Measurements from ENCODE around the gene HGFAC.

Gene HGFAC

DNA sequence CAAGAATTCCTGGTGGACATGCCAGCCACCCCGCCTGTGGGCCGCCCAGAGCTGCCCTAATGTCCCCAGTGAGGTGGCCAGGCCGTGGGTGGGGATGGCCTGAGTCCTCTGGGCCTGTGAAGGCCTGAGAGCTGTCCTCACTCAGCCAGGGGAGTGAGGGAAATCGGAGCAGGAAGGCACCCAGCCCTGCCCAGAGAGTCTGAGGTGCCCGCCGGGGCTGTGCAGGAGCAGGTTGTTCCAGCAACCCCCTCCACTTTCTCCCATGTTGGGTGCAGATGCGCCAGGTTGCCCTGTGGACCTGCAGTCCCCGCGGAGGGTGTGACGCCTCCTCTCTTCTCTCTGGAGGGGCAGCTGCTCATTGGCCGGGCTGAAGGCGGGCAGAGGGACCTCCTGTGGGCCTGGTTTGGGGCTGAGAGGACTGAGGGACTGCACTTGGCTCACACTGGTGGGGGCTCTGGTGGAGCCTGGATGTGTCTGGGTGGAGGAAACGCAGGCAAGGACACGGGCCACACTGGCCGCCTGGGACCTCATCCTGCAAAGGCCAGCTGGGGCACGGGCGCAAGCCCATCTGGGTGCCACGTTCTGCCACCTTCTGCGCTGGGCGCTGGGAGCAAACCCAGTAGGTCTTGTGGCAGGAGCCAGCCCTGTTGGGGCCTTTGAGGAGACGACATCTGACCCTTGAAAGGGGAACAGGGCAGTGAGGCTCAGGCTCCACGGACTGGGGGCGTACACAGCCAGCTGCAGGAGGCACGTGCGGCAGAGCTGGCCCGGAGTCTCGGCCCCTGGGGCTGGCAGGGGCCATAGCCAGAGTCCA, 35.4 kb downstream of the HGFAC start:
- DNase-seq: no peak

DNA sequence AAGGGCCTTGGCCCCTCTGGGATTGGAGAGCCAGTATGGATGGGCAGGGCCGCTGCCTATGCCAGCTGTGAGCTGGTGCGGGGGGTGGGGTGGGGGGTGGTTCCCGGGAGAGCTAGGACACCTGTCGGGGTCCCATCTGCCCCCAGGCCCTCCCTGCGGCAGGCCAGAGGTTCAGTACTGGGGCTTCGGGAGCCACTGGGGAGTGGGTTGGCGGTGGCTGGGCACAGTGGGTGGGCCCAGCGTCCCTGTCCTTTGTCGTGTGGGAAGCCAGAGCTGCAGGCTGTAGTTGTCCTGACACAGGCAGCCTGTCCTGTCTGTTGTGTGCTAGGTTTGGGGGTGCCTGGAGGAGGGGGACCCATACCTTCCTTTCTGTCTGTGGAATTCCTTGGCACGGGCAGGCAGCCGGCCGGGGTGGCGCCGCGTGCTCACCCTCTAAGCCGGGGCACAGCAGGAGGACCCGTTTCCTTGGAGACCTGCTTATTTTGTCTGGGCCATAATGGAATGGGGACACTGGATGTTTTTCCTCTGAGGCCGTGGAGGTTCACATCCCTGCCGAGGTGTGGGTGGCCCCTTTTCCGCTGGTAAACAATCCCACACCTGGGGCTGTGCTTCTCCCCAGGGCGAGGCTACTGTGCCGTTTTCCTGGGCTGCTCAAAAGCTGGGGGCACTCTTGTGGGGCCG, 36.1 kb downstream of the HGFAC start:
- DNase-seq: no peak

DNA sequence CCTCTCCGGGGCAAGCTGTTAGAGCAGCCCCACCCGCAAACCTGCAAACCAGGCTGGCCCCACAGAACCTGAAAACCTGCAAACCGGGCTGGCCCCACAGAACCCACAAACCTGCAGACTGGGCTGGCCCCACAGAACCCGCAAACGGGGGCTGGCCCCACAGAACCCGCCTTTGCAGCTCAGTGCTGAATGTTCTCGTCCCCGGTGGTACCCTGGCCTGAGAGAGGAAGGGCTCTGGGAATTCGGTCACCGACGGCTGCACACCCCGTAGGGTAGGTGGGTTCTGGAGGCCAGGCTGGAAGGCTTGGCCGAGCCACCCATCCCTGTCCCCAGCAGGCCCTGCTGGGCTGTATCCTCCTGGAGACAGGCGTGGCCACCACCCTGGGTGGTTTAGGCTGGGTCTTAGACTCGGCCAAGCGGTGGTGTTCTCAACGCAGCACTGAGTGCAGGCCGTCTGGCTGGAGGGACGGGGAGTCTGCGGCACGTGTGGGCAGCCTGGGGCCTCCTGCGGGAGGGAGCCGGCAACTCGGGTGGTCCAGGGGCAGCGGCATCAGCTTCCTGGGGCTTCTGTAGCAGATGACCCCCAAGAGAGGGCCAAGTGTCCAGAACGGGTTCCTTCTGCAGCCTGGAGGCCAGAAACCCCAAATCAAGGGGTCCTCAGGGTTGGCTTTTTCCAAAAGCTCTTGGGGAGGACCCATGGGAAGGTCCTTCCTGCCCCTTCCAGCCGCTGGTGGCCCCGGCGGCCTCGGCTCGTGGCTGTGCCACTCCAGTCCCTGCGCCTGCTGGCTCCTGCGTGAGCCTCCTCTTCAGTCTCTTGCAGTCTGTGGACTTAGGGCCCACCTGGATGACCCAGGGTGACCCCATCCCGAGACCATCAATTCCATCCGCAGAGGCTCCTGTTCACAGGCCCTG, 36.9 kb downstream of the HGFAC start:
- DNase-seq: no peak

DNA sequence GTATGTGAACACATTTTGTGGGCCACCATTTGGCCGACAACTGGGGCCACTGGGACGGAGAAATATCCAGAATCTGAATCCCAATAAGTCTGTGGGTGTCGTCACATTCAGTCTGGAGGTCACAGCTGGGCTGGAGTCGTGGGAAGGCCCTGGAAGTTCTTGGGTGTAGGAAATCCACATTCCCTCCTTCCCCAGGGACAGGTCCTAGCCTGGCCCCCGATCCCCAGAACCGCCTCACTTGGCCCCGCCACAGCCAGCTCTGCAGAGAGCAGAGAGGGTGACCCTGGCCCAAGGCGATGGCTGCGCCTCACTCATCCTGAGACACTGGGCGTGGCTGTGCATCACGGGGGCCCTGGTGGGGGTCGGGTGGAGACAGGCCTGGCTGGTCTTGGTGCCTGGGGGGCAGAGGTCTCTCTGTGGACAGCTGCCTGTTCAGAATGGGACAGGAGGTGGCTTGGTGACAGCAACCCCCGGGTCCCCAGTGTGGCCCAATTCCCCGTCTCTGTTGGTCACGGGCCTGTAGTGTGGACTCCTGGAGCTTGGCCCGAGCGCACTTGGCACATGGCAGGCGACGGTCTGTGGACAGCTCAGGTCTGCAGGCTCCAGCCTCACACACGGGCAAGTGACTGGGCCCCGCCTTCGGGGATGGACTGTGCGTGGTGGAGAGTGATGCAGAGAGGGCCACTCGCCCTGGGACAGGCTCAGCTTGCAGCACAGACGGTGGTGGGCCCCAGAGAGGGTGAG, 37.8 kb downstream of the HGFAC start:
- no peak for DNase-seq

- DNase-seq: peak; percentile 43
Measured at GRCh38 chr4:3480528-3481112, 38.9 kb downstream of the HGFAC start.

GRCh38 chr4:3481113-3481531, 39.4 kb downstream of the HGFAC start:
- DNase-seq: no peak

GRCh38 chr4:3481783-3482393, 40.1 kb downstream of the HGFAC start:
- no peak for DNase-seq

DNA sequence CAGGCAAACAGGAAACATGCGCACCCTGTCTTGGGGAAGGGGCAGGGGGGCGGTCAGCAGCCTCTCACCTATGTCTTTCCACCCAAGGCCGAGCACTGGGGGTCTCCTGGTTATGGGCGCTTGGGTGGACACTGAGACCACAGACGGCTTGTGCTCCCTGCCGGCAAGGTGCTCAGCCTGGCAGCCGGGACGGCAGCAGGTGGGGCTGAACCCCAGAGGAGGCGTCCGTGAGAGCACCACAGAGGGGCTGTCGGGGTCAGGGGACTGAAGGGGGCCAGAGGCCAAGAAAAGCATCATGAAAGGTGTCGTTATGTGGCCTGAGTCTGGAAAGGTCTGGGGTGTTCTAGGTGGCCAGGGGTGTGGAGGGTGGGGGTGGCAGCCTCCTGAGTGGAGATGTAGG, 40.9 kb downstream of the HGFAC start:
- DNase-seq: no peak

- no peak for DNase-seq
Measured at GRCh38 chr4:3483471-3483921, 41.7 kb downstream of the HGFAC start.

GRCh38 chr4:3484057-3484973, 42.5 kb downstream of the HGFAC start:
- no peak for DNase-seq

GRCh38 chr4:3485011-3485791, 43.4 kb downstream of the HGFAC start:
- DNase-seq: no peak

GRCh38 chr4:3485886-3486540, 44.2 kb downstream of the HGFAC start:
- no peak for DNase-seq

GRCh38 chr4:3486541-3487540, 45.1 kb downstream of the HGFAC start:
- no peak for DNase-seq

GRCh38 chr4:3487861-3488260, 46.1 kb downstream of the HGFAC start:
- DNase-seq: no peak

- no peak for DNase-seq
Measured at GRCh38 chr4:3488820-3489219, 47.1 kb downstream of the HGFAC start.

DNA sequence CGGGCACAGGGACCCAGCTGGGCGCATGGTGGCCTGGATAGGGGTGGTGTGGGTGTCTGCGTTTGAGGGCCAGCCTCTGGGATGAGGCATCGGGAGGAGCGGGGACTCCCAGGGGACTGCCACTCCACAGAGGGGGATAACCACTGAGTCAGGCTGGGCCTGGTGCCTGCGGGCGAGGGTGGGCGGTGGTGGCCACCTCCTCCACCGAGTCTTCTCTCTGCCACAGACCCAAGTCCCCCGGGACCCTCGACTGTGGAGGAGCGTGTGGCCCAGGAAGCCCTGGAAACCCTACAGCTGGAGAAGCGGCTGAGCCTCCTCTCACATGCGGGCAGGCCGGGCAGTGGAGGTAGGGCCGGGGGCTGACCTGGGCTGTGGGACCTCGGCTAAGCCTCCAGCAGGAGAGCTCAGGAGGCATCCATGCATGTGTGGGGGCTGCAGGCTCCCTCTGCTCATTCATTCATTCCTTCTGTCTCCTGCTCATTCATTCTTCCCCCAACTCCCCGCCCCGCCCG, 47.7 kb downstream of the HGFAC start:
- DNase-seq: no peak

DNA sequence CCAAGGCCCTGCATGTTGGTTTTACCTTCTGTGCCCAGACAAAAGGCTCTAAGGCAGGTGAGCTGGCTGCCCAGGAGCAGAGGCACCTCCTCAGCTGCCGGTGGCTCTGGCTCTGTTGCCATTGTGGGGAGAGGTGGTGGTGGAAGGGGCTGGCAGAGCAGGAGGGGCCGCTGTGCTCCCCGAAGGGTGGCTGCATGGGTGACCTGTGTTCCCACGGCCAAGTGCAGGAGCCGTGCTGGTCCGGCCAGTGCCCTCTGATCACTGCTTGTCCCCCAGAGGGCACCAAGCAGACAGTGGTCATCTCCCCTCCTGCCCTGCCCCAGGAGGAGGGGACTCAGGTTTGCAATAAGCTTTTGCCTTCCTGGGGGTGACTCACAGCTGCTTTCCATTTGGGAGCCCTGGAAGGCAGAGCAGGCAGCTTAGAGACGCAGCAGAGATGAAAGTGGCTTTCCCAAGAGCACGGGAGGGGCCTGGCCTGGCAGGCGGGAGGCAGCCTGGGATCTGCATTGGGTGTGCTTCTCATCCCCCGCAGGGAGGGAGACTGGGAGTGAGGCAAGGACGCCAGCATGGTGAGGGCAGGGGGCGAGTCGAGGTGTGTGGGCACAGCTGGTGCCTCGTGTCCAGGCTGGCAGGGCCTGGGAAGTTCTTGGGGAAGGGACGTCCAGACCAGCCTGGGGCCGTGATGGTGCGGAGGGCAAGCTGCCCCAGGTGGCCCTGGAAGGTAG, 50.1 kb downstream of the HGFAC start:
- DNase-seq: no peak

All from GOT3 (cell line).